ENCODE data around the gene MSRB1. TPM values are rescaled to one million over a fixed set of nuclear protein-coding genes. Genes with fewer than 3 reads are reported as not detected.
A peak's percentile ranks its signal among the peaks of the same experiment; 100 is the strongest.

MSRB1 gene
- total and polyA plus RNA-seq, 9 of the 15 experiments (the other 6 are each of a cell fraction or from before 2014, with no cell fraction given) = 5.4 to 33.7 (median 25.7) TPM

DNA sequence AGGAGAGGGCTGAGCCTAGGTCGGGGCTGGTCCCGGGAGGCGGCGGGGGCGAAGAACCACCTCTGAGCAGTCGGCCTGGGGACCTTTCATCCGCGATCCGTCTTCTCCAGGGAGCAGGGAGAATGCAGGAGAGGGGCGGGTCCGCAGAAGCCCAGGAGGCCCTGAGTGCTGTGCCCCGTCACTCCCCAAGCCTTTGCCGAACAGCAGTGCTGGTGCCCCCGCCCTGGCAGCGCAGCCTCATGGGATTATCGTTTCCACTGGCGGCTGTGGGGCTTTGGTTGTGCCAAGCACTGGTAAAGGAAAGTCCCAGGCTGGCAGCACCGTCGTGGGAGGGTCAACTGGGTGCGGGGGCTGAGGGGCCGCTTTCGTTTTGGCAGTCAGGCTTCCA lies 29.5 kb upstream of the MSRB1 start (continued):
- TF ChIP-seq SIN3A (IDR thresholded peaks at IDR 0.05; ENCODE audit: borderline replicate concordance in 2 of 2, control insufficient read depth in 1 of 2, low read depth in 2 of 2, low read length in 2 of 2) = 0 out of 4 replicates have a peak, but pooled peaks of 1 of the 2 experiments have one; percentile 69
- TF ChIP-seq JUN (IDR thresholded peaks at IDR 0.05; ENCODE audit: borderline replicate concordance, low read depth, low read length) = no peak
- no peak for TF ChIP-seq JUN (CRISPR knock-in tag; IDR thresholded peaks at IDR 0.05; ENCODE audit: borderline replicate concordance)

GRCh38 chr16:1971796-1972489 lies 28.9 kb upstream of the MSRB1 start, which contains the start of gene TBL3:
TSS of gene TBL3 (plus strand) at chr16:1972053. CDS start at chr16:1972165, 112 bp downstream.
- peak; percentile 97 for FAIRE-seq
- 1% methylated on average over 66 of the region's 78 CpGs for WGBS (ENCODE audit: insufficient coverage, low coverage, missing lambda C conversion rate)
- TF ChIP-seq TEAD2 (tag; IDR thresholded peaks at IDR 0.05) (no peak), ZNF316 (IDR thresholded peaks at IDR 0.05) (no peak), ZZZ3 (IDR thresholded peaks at IDR 0.05) (no peak), FOXK2 (conservative IDR thresholded peaks at IDR 0.05 in 1 of 2, IDR thresholded peaks at IDR 0.05 in 1 of 2; ENCODE audit: low read depth in 2 of 2) (peak; percentile 54 to 85; a peak in 3 of 4 replicates), ZNF24 (IDR thresholded peaks at IDR 0.05) (no peak), ZNF3 (CRISPR knock-in tag; IDR thresholded peaks at IDR 0.05) (no peak), NCOA6 (IDR thresholded peaks at IDR 0.05) (no peak), ZBTB7A (IDR thresholded peaks at IDR 0.05; ENCODE audit: borderline replicate concordance, control insufficient read depth, low read depth, low read length) (0 out of 2 replicates have a peak, but pooled peaks have one; percentile 19), ZEB2 (IDR thresholded peaks at IDR 0.05) (no peak), SLC30A9 (CRISPR knock-in tag; IDR thresholded peaks at IDR 0.05) (no peak)
- TF ChIP-seq, protein P1, sequence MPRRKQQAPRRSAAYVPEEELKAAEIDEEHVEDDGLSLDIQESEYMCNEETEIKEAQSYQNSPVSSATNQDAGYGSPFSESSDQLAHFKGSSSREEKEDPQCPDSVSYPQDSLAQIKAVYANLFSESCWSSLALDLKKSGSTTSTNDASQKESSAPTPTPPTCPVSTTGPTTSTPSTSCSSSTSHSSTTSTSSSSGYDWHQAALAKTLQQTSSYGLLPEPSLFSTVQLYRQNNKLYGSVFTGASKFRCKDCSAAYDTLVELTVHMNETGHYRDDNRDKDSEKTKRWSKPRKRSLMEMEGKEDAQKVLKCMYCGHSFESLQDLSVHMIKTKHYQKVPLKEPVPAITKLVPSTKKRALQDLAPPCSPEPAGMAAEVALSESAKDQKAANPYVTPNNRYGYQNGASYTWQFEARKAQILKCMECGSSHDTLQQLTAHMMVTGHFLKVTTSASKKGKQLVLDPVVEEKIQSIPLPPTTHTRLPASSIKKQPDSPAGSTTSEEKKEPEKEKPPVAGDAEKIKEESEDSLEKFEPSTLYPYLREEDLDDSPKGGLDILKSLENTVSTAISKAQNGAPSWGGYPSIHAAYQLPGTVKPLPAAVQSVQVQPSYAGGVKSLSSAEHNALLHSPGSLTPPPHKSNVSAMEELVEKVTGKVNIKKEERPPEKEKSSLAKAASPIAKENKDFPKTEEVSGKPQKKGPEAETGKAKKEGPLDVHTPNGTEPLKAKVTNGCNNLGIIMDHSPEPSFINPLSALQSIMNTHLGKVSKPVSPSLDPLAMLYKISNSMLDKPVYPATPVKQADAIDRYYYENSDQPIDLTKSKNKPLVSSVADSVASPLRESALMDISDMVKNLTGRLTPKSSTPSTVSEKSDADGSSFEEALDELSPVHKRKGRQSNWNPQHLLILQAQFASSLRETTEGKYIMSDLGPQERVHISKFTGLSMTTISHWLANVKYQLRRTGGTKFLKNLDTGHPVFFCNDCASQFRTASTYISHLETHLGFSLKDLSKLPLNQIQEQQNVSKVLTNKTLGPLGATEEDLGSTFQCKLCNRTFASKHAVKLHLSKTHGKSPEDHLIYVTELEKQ (CRISPR knock-in tag; IDR thresholded peaks at IDR 0.05) = no peak
- TF ChIP-seq, protein P2, sequence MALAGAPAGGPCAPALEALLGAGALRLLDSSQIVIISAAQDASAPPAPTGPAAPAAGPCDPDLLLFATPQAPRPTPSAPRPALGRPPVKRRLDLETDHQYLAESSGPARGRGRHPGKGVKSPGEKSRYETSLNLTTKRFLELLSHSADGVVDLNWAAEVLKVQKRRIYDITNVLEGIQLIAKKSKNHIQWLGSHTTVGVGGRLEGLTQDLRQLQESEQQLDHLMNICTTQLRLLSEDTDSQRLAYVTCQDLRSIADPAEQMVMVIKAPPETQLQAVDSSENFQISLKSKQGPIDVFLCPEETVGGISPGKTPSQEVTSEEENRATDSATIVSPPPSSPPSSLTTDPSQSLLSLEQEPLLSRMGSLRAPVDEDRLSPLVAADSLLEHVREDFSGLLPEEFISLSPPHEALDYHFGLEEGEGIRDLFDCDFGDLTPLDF (CRISPR knock-in tag; IDR thresholded peaks at IDR 0.05) = peak; percentile 77; the same call in 1 of the 2 replicates

More at GRCh38 chr16:1971796-1972489, 28.9 kb upstream of the MSRB1 start, which contains the start of gene TBL3:
- no peaks in the 10 kb centered on the region for H4K20me1 ChIP-seq (replicated peaks; ENCODE audit: control insufficient read depth, insufficient read depth, low read length)
- H3K27ac ChIP-seq (ENCODE audit: extremely low read depth, low read depth, low read length) = peak within 1 kb of the TSS; percentile 84
- H3K9ac ChIP-seq (ENCODE audit: insufficient read depth in 1 of 2, low read depth in 2 of 2, low read length in 2 of 2) = peak within 1 kb of the TSS; percentile 90 to 99
- no TSS peak for BruUV-seq (replicated peaks)
- H3K9me1 ChIP-seq (ENCODE audit: control insufficient read depth, insufficient read depth, low read length) = peaks cover 3% of the 10 kb centered on the region
- in situ Hi-C loops (cut with MboI) = no loop called here
- H3K4me3 ChIP-seq = peak within 1 kb of the TSS; percentile 100
- peaks cover 7 to 68% of the 10 kb centered on the region in 2 experiments; a peak in 4 of 5 replicates for H3K4me1 ChIP-seq (replicated peaks in 1 of 2; ENCODE audit: control insufficient read depth in 2 of 2, insufficient read depth in 2 of 2, low read length in 2 of 2)
- H3K4me2 ChIP-seq (ENCODE audit: insufficient read depth, low read length) = peak within 1 kb of the TSS; percentile 91
- peak; percentile 97 for ATAC-seq
- peak; percentile 81 to 97 (median 88) for DNase-seq (ENCODE audit: extremely low read depth in 1 of 4, low spot score in 3 of 4)
- ChIA-PET POLR2A (interaction anchor here (0.6 to 2.2 kb wide), 16 partner anchors 8 to 503 kb away, joined by 3 to 16 read pairs (median 4); partner anchors contain the start of genes GFER, NDUFB10, NOXO1 and NPW), CTCF (ENCODE audit: low intra/inter-chr PET ratio) (no interaction called here)
- H3K79me2 ChIP-seq (ENCODE audit: control insufficient read depth, insufficient read depth, low read length) = peaks cover 38% of the 10 kb centered on the region
- no peaks in the 10 kb centered on the region for H3K9me3 ChIP-seq (replicated peaks; ENCODE audit: control insufficient read depth, insufficient read depth, low read depth, low read length)
- H3K27me3 ChIP-seq (ENCODE audit: control insufficient read depth in 2 of 2, insufficient read depth in 2 of 2, low read length in 2 of 2) = no peaks in the 10 kb centered on the region
- peak within 1 kb of the TSS; percentile 96 for H2AFZ ChIP-seq (ENCODE audit: low read depth, low read length)
- intact Hi-C loops (cut with micrococcal nuclease) = no loop called here
- H3K36me3 ChIP-seq (ENCODE audit: control insufficient read depth, insufficient read depth, low read length) = peaks cover 36% of the 10 kb centered on the region; the same call in 2 of the 3 replicates
